BLaER1 treated with 17β-estradiol and CSF1 and Interleukin-3, amounts not matched to agents 10 nM and 100 nM (cell line): ENCODE results near the gene AADAC.

ENCODE experiments used
- H3K27ac ChIP-seq, 11 experiments: shearing (Covaris generic); formaldehyde crosslinking; 2 replicates each; pipeline ENCODE4 v1.8.1; 2022
- H3K27me3 ChIP-seq, 11 experiments: shearing (Covaris generic); formaldehyde crosslinking; 2 replicates each; pipeline ENCODE4 v1.8.1; 2022
- H3K36me3 ChIP-seq, 11 experiments: shearing (Covaris generic); formaldehyde crosslinking; 2 replicates each; pipeline ENCODE4 v1.8.1; 2022
- H3K4me1 ChIP-seq, 10 experiments: shearing (Covaris generic); formaldehyde crosslinking; 2 replicates each; pipeline ENCODE4 v1.8.1; 2022
- H3K4me2 ChIP-seq, 11 experiments: shearing (Covaris generic); formaldehyde crosslinking; 2 replicates each; pipeline ENCODE4 v1.8.1; 2022
- H3K4me3 ChIP-seq, 10 experiments: shearing (Covaris generic); formaldehyde crosslinking; 2 replicates each; pipeline ENCODE4 v1.8.1; 2022
- H3K9ac ChIP-seq, 11 experiments: shearing (Covaris generic); formaldehyde crosslinking; 2 replicates each; pipeline ENCODE4 v1.8.1; 2022
- H3K9me3 ChIP-seq, 11 experiments: shearing (Covaris generic); formaldehyde crosslinking; replicated peaks in 1 of 11; 2 replicates each; pipeline ENCODE4 v1.8.1; 2022
- H4K20me1 ChIP-seq, 11 experiments: shearing (Covaris generic); formaldehyde crosslinking; 2 replicates each; pipeline ENCODE4 v1.8.1; 2022
- Cebpa-rat ChIP-seq, 11 experiments: shearing (Covaris generic); IDR thresholded peaks; 2 replicates each; pipeline ENCODE4 v1.8.1; 2022

AADAC gene

DNA sequence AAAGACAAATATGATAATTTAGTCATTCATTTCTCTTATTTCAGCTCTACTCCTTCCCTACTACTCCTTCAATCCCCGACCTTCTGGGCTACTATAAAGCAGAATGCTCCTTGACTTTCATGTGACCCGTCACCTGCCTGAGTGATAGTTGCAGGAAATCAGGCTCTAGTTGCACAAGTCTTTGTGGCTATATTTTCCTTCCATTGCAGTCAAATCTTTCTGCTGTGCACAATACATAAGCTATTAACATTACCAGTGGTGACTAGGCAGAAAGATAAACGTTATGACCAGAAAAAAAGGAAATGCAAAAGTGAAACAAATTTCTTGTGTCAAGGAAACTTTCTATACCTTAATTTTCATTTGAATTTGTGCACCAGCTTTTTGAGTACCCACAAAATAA lies 61.8 kb downstream of the AADAC start:
- Histone ChIP-seq H4K20me1 (no peaks in the 10 kb centered on the region), H3K4me1 (peaks cover 15 to 90% (median 30%) of the 10 kb centered on the region in 10 experiments), H3K4me3 (peak overlapping the region in 4 of 10 experiments; percentile 5 to 40 (median 28); a peak in 6 of 20 replicates), H3K27me3 (no peaks in the 10 kb centered on the region), H3K36me3 (no peaks in the 10 kb centered on the region), H3K9me3 (peaks cover 0 to 4% (median 0%) of the 10 kb centered on the region in 11 experiments; a peak in 2 of 22 replicates), H3K9ac (peak overlapping the region in 5 of 11 experiments; percentile 41 to 67 (median 65); a peak in 8 of 22 replicates), H3K4me2 (peak overlapping the region; percentile 6 to 93 (median 46); a peak in 18 of 22 replicates), H3K27ac (peak overlapping the region in 8 of 11 experiments; percentile 9 to 83 (median 70); a peak in 13 of 22 replicates)
- TF ChIP-seq Cebpa-rat (IDR thresholded peaks at IDR 0.05), result peak in 2 of 11 experiments; percentile 34 to 73; a peak in 3 of 22 replicates

DNA sequence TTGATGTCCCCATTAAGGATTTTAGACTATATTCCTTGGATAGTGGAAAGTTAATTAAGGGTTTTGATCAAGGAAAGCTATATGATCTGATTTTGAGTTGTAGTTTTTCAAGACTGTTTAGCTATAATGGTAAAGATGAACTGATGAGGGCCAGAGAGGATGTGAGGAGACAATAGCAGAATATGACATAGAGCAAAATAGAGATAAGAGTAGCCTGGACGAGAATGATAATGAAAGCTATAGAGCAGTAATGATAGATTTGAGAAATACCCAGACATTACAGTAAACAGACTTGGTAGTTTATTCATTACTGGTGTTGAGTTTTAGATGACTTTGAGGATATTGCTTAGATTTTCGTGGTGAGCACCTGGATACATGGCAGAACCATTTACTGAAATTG lies 63.4 kb downstream of the AADAC start:
- Histone ChIP-seq H3K4me2 (peak overlapping the region in 3 of 11 experiments; percentile 16 to 93 (median 84); a peak in 5 of 22 replicates), H3K9me3 (peaks cover 0 to 4% (median 0%) of the 10 kb centered on the region in 11 experiments; a peak in 3 of 22 replicates), H4K20me1 (no peaks in the 10 kb centered on the region), H3K4me1 (peaks cover 4 to 83% (median 17%) of the 10 kb centered on the region in 10 experiments; a peak in 17 of 20 replicates), H3K36me3 (no peaks in the 10 kb centered on the region), H3K27me3 (no peaks in the 10 kb centered on the region), H3K4me3 (no peak overlapping the region), H3K9ac (no peak overlapping the region), H3K27ac (peak overlapping the region in 1 of 11 experiments; percentile 83; a peak in 3 of 22 replicates)
- TF ChIP-seq Cebpa-rat (IDR thresholded peaks at IDR 0.05), result no peak
